Measurements from ENCODE around the gene MFAP2.
A peak's percentile ranks its signal among the peaks of the same experiment; 100 is the strongest.
"Not testable (repeated sequence)": the region's sequence is repeated elsewhere in the genome, so short reads cannot be mapped to it uniquely, and the experiment has no call there.

Gene MFAP2

GRCh38 chr1:16933945-16934344, 46.5 kb downstream of the MFAP2 start:
- peak in 5 of 58 donors; percentile 7 to 57 (median 29) for DNase-seq

- not testable (repeated sequence) for DNase-seq
Measured at GRCh38 chr1:16931206-16931934, 49.0 kb downstream of the MFAP2 start.

GRCh38 chr1:16929146-16930041, 51.0 kb downstream of the MFAP2 start:
- DNase-seq: not testable (repeated sequence)

- DNase-seq: no peak
Measured at GRCh38 chr1:16927711-16928485, 52.5 kb downstream of the MFAP2 start.

GRCh38 chr1:16927256-16927655, 53.2 kb downstream of the MFAP2 start:
- no peak for DNase-seq

- peak in 35 of 58 donors; percentile 19 to 82 (median 47) for DNase-seq
Measured at GRCh38 chr1:16926491-16927073, 53.8 kb downstream of the MFAP2 start.

GRCh38 chr1:16925635-16926490, 54.6 kb downstream of the MFAP2 start:
- DNase-seq: peak in 2 of 58 donors; percentile 37 to 65

- DNase-seq: no peak
Measured at GRCh38 chr1:16924919-16925477, 55.4 kb downstream of the MFAP2 start.
